ENCODE data around the gene MFSD6L. TPM values are rescaled to one million over a fixed set of nuclear protein-coding genes. Genes with fewer than 3 reads are reported as not detected.

Gene MFSD6L
- total RNA-seq (under 1 TPM in 1 of 2 donors, not detected in 1; 0.11 TPM), polyA plus RNA-seq (ENCODE audit: insufficient read length in 2 of 2) (under 1 TPM; 0.16 to 0.36 TPM)
- long read RNA-seq, donor 1 = 0 reads
- long read RNA-seq, donor 2 = 0 reads
- long read RNA-seq, donor 3, partial matches to known transcripts = 0 of 1 reads
- long read RNA-seq, donor 3, other reads (novel, unspliced or antisense) = 0 of 1 reads
- long read RNA-seq, donor 4, partial matches to known transcripts = 0 of 1 reads
- long read RNA-seq, donor 4, other reads (novel, unspliced or antisense) = 0 of 1 reads

- Histone ChIP-seq H3K4me3 (ENCODE audit: low read depth, low read length) (no peak within 1 kb of the TSS), H3K27me3 (ENCODE audit: control insufficient read depth, insufficient read depth, low read length) (peaks cover 23% of the 10 kb centered on the region), H3K36me3 (ENCODE audit: control insufficient read depth, insufficient read depth, low read length) (no peaks in the 10 kb centered on the region), H3K27ac (ENCODE audit: low read depth, low read length) (no peak within 1 kb of the TSS), H3K9me3 (ENCODE audit: control insufficient read depth, insufficient read depth, low read length) (no peaks in the 10 kb centered on the region), H3K4me1 (ENCODE audit: control insufficient read depth, insufficient read depth, low read length) (no peaks in the 10 kb centered on the region)
- 7% methylated on average over 58 of the region's 62 CpGs for WGBS (ENCODE audit: insufficient coverage)
- no peak for DNase-seq (ENCODE audit: low read depth in 4 of 6, low spot score in 6 of 6)
These were observed at the start of gene MFSD6L for GRCh38 chr17:8798846-8799569. MFSD6L (minus strand) TSS chr17:8799365; CDS start chr17:8799120, 245 bp downstream.

- Histone ChIP-seq H3K4me3 (ENCODE audit: low read depth, low read length) (no peak overlapping the region), H3K27ac (ENCODE audit: low read depth, low read length) (no peak overlapping the region), H3K27me3 (ENCODE audit: control insufficient read depth, insufficient read depth, low read length) (no peaks in the 10 kb centered on the region), H3K4me1 (ENCODE audit: control insufficient read depth, insufficient read depth, low read length) (no peaks in the 10 kb centered on the region), H3K9me3 (ENCODE audit: control insufficient read depth, insufficient read depth, low read length) (no peaks in the 10 kb centered on the region), H3K36me3 (ENCODE audit: control insufficient read depth, insufficient read depth, low read length) (no peaks in the 10 kb centered on the region)
- WGBS (ENCODE audit: insufficient coverage) = 80% methylated on average over 1 of the region's 2 CpGs
- no peak for DNase-seq (ENCODE audit: low read depth in 4 of 6, low spot score in 6 of 6)
These were observed 48.7 kb upstream of the MFSD6L start for GRCh38 chr17:8847891-8848290.

GRCh38 chr17:8846768-8847211 lies 47.6 kb upstream of the MFSD6L start:
- Histone ChIP-seq H3K27me3 (ENCODE audit: control insufficient read depth, insufficient read depth, low read length) (no peaks in the 10 kb centered on the region), H3K27ac (ENCODE audit: low read depth, low read length) (no peak overlapping the region), H3K9me3 (ENCODE audit: control insufficient read depth, insufficient read depth, low read length) (no peaks in the 10 kb centered on the region), H3K36me3 (ENCODE audit: control insufficient read depth, insufficient read depth, low read length) (no peaks in the 10 kb centered on the region), H3K4me1 (ENCODE audit: control insufficient read depth, insufficient read depth, low read length) (no peaks in the 10 kb centered on the region), H3K4me3 (ENCODE audit: low read depth, low read length) (no peak overlapping the region)
- DNase-seq (ENCODE audit: low read depth in 4 of 6, low spot score in 6 of 6) = peak in 2 of 6 donors; percentile 38 to 84

- Histone ChIP-seq H3K4me3 (ENCODE audit: low read depth, low read length) (no peak overlapping the region), H3K36me3 (ENCODE audit: control insufficient read depth, insufficient read depth, low read length) (no peaks in the 10 kb centered on the region), H3K27ac (ENCODE audit: low read depth, low read length) (no peak overlapping the region), H3K9me3 (ENCODE audit: control insufficient read depth, insufficient read depth, low read length) (no peaks in the 10 kb centered on the region), H3K4me1 (ENCODE audit: control insufficient read depth, insufficient read depth, low read length) (peaks cover under 1% of the 10 kb centered on the region), H3K27me3 (ENCODE audit: control insufficient read depth, insufficient read depth, low read length) (no peaks in the 10 kb centered on the region)
- WGBS (ENCODE audit: insufficient coverage) = 71% methylated on average over 1 of the region's 9 CpGs
- no peak for DNase-seq (ENCODE audit: low read depth in 4 of 6, low spot score in 6 of 6)
These were observed 45.4 kb upstream of the MFSD6L start for GRCh38 chr17:8844229-8845218.

- H3K27ac ChIP-seq (ENCODE audit: low read depth, low read length) = no peak overlapping the region
- H3K27me3 ChIP-seq (ENCODE audit: control insufficient read depth, insufficient read depth, low read length) = no peaks in the 10 kb centered on the region
- peak in 1 of 6 donors; percentile 41 for DNase-seq (ENCODE audit: low read depth in 4 of 6, low spot score in 6 of 6)
- H3K4me3 ChIP-seq (ENCODE audit: low read depth, low read length) = no peak overlapping the region
- peaks cover 4% of the 10 kb centered on the region for H3K4me1 ChIP-seq (ENCODE audit: control insufficient read depth, insufficient read depth, low read length)
- no CpG with 5 or more reads among the region's 2 CpGs for WGBS (ENCODE audit: insufficient coverage)
- H3K9me3 ChIP-seq (ENCODE audit: control insufficient read depth, insufficient read depth, low read length) = no peaks in the 10 kb centered on the region
- no peaks in the 10 kb centered on the region for H3K36me3 ChIP-seq (ENCODE audit: control insufficient read depth, insufficient read depth, low read length)
These were observed 44.2 kb upstream of the MFSD6L start for GRCh38 chr17:8843344-8843743.

GRCh38 chr17:8841844-8842243 lies 42.7 kb upstream of the MFSD6L start:
- no peak overlapping the region for H3K4me3 ChIP-seq (ENCODE audit: low read depth, low read length)
- H3K4me1 ChIP-seq (ENCODE audit: control insufficient read depth, insufficient read depth, low read length) = peaks cover 4% of the 10 kb centered on the region
- no peak overlapping the region for H3K27ac ChIP-seq (ENCODE audit: low read depth, low read length)
- H3K27me3 ChIP-seq (ENCODE audit: control insufficient read depth, insufficient read depth, low read length) = no peaks in the 10 kb centered on the region
- DNase-seq (ENCODE audit: low read depth in 4 of 6, low spot score in 6 of 6) = no peak
- 83% methylated on average over 2 of the region's 4 CpGs for WGBS (ENCODE audit: insufficient coverage)
- H3K36me3 ChIP-seq (ENCODE audit: control insufficient read depth, insufficient read depth, low read length) = no peaks in the 10 kb centered on the region
- H3K9me3 ChIP-seq (ENCODE audit: control insufficient read depth, insufficient read depth, low read length) = no peaks in the 10 kb centered on the region

- H3K4me1 ChIP-seq (ENCODE audit: control insufficient read depth, insufficient read depth, low read length) = peaks cover 4% of the 10 kb centered on the region
- 42% methylated on average over 6 of the region's 11 CpGs for WGBS (ENCODE audit: insufficient coverage)
These were observed 40.3 kb upstream of the MFSD6L start for GRCh38 chr17:8839410-8839935.

GRCh38 chr17:8838551-8839095 lies 39.5 kb upstream of the MFSD6L start:
- Histone ChIP-seq H3K36me3 (ENCODE audit: control insufficient read depth, insufficient read depth, low read length) (no peaks in the 10 kb centered on the region), H3K27me3 (ENCODE audit: control insufficient read depth, insufficient read depth, low read length) (no peaks in the 10 kb centered on the region), H3K27ac (ENCODE audit: low read depth, low read length) (no peak overlapping the region), H3K4me1 (ENCODE audit: control insufficient read depth, insufficient read depth, low read length) (peaks cover 4% of the 10 kb centered on the region), H3K4me3 (ENCODE audit: low read depth, low read length) (no peak overlapping the region), H3K9me3 (ENCODE audit: control insufficient read depth, insufficient read depth, low read length) (no peaks in the 10 kb centered on the region)
- DNase-seq (ENCODE audit: low read depth in 4 of 6, low spot score in 6 of 6) = no peak
- 96% methylated on average over 11 of the region's 12 CpGs for WGBS (ENCODE audit: insufficient coverage)

More at GRCh38 chr17:8839410-8839935, 40.3 kb upstream of the MFSD6L start:
- Histone ChIP-seq H3K27ac (ENCODE audit: low read depth, low read length) (no peak overlapping the region), H3K27me3 (ENCODE audit: control insufficient read depth, insufficient read depth, low read length) (no peaks in the 10 kb centered on the region), H3K36me3 (ENCODE audit: control insufficient read depth, insufficient read depth, low read length) (no peaks in the 10 kb centered on the region), H3K4me3 (ENCODE audit: low read depth, low read length) (no peak overlapping the region), H3K9me3 (ENCODE audit: control insufficient read depth, insufficient read depth, low read length) (no peaks in the 10 kb centered on the region)
- DNase-seq (ENCODE audit: low read depth in 4 of 6, low spot score in 6 of 6) = no peak

GRCh38 chr17:8837563-8838075 lies 38.5 kb upstream of the MFSD6L start:
- Histone ChIP-seq H3K4me3 (ENCODE audit: low read depth, low read length) (no peak overlapping the region), H3K9me3 (ENCODE audit: control insufficient read depth, insufficient read depth, low read length) (no peaks in the 10 kb centered on the region), H3K4me1 (ENCODE audit: control insufficient read depth, insufficient read depth, low read length) (peaks cover 9% of the 10 kb centered on the region), H3K27ac (ENCODE audit: low read depth, low read length) (no peak overlapping the region), H3K27me3 (ENCODE audit: control insufficient read depth, insufficient read depth, low read length) (peaks cover 4% of the 10 kb centered on the region), H3K36me3 (ENCODE audit: control insufficient read depth, insufficient read depth, low read length) (no peaks in the 10 kb centered on the region)
- DNase-seq (ENCODE audit: low read depth in 4 of 6, low spot score in 6 of 6) = no peak
- 54% methylated on average over 8 of the region's 8 CpGs for WGBS (ENCODE audit: insufficient coverage)

Measured in spinal cord (tissue), 10 donors.